ENCODE results near the gene TMEM266. TPM values are rescaled to one million over a fixed set of nuclear protein-coding genes. Genes with fewer than 3 reads are reported as not detected.

TMEM266 gene
- total and polyA plus RNA-seq, 2 of the 4 experiments (the other 2 are of a cell fraction), result not detected

DNA sequence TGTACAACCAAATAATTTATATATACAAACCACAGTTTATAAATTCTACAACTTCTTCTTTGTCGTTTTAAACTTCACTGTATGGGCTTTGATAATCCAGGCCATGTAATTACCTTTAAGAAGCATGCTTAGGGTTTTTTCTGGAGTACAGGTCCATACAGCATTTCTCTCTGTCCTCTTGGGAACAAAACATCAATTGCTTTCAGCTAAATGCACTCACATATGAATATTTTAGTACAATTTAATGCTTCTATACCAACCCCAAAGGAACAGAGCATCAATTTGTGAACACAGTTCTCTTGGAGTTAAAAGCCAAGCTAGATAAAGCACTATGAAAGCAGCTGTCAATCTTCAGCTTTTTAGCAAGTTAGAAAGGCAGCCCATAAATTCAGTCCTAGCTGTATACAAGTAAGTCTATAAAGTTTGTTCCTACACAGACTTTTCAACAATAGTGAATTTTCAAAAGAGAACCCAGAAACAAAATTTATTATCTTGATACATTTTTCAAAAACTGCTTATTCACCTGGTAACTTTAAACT lies 185.4 kb downstream of the TMEM266 start:
- no peak for DNase-seq
- H3K4ac ChIP-seq (ENCODE audit: low read depth, low read length), result no peak overlapping the region
- ChIA-PET POLR2A (ENCODE audit: unreplicated experiment) (no interaction called here), CTCF (no interaction called here)
- no peak overlapping the region for H4K91ac ChIP-seq (ENCODE audit: insufficient read depth, low read depth, low read length)
- H4K5ac ChIP-seq (ENCODE audit: low read depth, low read length), result no peak overlapping the region
- H4K8ac ChIP-seq (ENCODE audit: low read depth in 2 of 2, low read length in 2 of 2), result no peak overlapping the region
- no peak overlapping the region for H2AK9ac ChIP-seq (replicated peaks; ENCODE audit: low read depth, low read length, poor library complexity)
- no peak overlapping the region for H2BK15ac ChIP-seq (ENCODE audit: low read depth, low read length)
- no peak for ATAC-seq (ENCODE audit: low read depth)
- H3K4me3 ChIP-seq (ENCODE audit: insufficient read depth, low read depth, low read length), result no peak overlapping the region
- no peak overlapping the region for H3K9ac ChIP-seq (ENCODE audit: low read depth, low read length)
- no peak overlapping the region for H3K14ac ChIP-seq (replicated peaks; ENCODE audit: low read depth, low read length)
- H3K36me3 ChIP-seq (ENCODE audit: control insufficient read depth, insufficient read depth, low read length), result peaks cover 4% of the 10 kb centered on the region
- H2BK120ac ChIP-seq (ENCODE audit: low read depth, low read length), result no peak overlapping the region
- in situ Hi-C loops (cut with MboI; ENCODE audit: low sequenced_read_pairs) (no loop called here), dilution Hi-C loops (cut with HindIII; ENCODE audit: low sequenced_read_pairs, unreplicated experiment) (no loop called here), intact Hi-C loops (cut with micrococcal nuclease) (no loop called here)
- H4K20me1 ChIP-seq (ENCODE audit: insufficient read depth, low read length), result no peaks in the 10 kb centered on the region
- H3K27me3 ChIP-seq (ENCODE audit: control insufficient read depth, insufficient read depth, low read length), result no peaks in the 10 kb centered on the region
- no peak overlapping the region for H3K4me2 ChIP-seq (ENCODE audit: low read depth, low read length)
- BruUV-seq (replicated peaks), result no TSS peak
- H3K79me1 ChIP-seq (ENCODE audit: low read depth in 1 of 2, low read length in 2 of 2), result no peaks in the 10 kb centered on the region; a peak in 1 of 4 replicates
- no peaks in the 10 kb centered on the region for H3K4me1 ChIP-seq (ENCODE audit: control insufficient read depth, insufficient read depth, low read length)
- no peak overlapping the region for H2AK5ac ChIP-seq (ENCODE audit: low read depth, low read length)
- no peaks in the 10 kb centered on the region for H3K9me1 ChIP-seq (ENCODE audit: insufficient read depth, low read length)
- no peak overlapping the region for H3K56ac ChIP-seq (ENCODE audit: extremely low read depth, insufficient read depth, low read length)
- H3K9me3 ChIP-seq (ENCODE audit: control insufficient read depth, insufficient read depth, low read length), result no peaks in the 10 kb centered on the region
- H2AFZ ChIP-seq (replicated peaks; ENCODE audit: low read length, poor library complexity), result no peak overlapping the region
- no peak overlapping the region for H3K23ac ChIP-seq (ENCODE audit: low read depth, low read length)
- H3K18ac ChIP-seq (ENCODE audit: low read depth, low read length), result no peak overlapping the region
- no peak overlapping the region for H2BK5ac ChIP-seq (ENCODE audit: low read depth, low read length, poor library complexity, severe bottlenecking)
- H2BK20ac ChIP-seq (ENCODE audit: low read depth, low read length), result no peak overlapping the region
- no peak overlapping the region for H3K27ac ChIP-seq (ENCODE audit: insufficient read depth, low read length)
- WGBS, 2 experiments (ENCODE audit: extremely low coverage in 2 of 2, insufficient read length in 1 of 2), result no CpG with 5 or more reads among the region's 1 CpG
- TF ChIP-seq MAZ (IDR thresholded peaks at IDR 0.05; ENCODE audit: borderline replicate concordance, low read depth, low read length), result no peak
